Activated CD8-positive, alpha-beta memory T cell treated with anti-CD3 and anti-CD28 coated beads, Interleukin-2, amount 50 U/mL, for 48 hours (primary cell): Measurements from ENCODE around the gene SCN4B.

Source experiments
- DNase-seq: peaks from one replicate; pipeline ENCODE4 v3.0.0-alpha.2; 2020

The SCN4B gene

GRCh38 chr11:118149493-118149892 is 3.1 kb downstream of the SCN4B start:
- no peak for DNase-seq

DNA sequence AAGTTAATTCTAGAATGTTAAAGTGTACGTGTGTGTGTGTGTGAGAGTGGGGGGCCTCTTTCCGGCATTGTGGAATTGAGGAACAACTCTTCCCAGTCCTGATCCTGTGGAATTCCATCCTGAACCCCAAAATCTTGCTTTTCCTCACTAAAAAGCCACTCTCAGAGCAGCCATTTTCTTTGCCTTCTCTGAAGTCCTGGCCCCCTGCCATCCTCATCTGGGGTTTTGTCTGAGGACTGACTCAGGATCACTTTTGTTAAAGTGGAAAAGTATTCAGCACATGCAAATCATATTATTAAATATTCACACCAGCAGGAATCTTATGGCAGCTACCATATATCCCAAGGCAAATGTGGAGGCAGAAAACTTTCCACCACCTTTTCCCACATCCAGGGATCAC is 3.8 kb downstream of the SCN4B start:
- no peak for DNase-seq

- no peak for DNase-seq
Measured at GRCh38 chr11:118148240-118148639, 4.4 kb downstream of the SCN4B start.

DNA sequence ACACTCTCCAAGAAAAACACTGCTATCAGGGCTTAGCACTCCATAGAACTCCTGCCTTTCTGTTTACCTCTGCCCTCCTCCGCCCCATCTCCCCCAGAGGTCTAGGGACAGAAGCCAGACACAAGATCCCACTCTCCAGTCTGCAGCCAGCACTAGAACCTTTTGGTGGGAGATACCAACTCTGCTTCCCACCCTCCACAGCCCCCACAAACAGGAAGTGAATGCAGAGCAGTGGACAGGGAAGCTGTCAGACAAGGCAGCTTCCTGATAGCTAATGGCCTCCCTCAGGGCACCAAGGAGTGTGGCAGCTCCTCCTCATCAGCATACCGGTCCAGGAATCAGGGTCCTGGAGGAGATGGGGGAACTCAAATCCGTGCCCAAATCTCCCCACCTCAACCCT is 5.1 kb downstream of the SCN4B start:
- DNase-seq, result no peak

DNA sequence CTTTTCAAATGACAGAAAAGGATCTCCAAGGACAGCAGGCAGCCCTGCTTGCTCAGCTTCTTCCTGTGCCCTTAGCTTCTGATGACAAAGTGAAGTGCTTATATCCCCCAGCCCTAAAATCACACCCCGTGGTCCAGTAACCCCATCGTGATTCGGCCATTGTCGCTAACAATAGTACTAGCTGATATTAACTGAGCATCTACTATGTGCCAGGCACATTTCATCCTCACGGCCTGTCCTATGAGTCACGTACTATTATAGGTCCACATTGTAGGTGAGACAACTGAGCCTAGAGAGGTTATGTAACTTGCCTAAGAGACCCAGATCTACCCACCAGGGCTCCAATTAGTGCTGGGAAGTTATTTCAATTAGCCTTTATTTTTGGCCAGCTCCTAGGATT is 6.1 kb downstream of the SCN4B start:
- no peak for DNase-seq

DNA sequence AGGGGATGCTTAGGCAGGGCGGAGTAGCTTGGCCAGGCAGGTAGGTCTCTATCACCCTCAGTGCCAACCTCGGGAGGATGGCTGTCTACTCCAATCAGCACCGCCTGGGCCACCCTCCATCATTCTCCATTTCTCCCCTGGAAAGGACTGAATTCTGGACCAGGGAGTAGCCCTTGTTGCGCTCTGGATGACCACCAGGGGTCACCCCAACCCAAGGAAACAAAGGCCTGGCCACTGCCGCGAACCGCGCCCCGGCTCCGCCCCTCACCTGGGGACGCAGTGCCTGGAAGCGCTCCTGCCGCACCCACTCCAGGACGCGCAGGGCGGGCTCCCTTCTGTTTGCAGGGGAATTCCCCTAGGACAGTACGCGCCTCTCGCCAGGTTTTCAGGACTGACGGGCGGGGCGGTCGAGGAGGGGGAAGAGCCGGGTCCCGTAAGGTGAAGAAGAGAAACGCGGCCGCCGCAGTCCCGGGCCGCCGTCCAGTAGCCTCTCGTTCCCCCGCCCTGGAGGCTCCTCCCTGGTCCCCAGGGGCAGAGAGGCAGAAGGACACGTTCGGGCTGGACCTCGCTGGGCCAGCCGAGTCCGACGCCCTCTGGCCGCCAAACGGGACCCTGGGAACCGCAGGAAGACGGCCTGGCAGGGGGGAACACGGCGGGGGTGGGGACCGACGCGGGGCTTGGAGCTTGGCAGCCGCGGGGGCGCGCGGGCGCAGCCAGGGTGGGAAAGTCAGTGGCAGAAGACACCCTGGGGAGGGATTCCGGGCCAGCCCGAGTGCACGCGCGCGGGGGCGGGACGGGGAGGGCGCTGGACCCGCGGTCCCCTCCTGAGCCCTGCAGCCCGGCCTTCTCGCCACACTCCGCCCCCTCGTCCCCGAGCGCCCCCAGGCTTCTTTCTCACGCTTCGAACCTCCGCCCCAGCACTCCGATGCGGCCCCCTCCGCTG is 7.1 kb downstream of the SCN4B start:
- DNase-seq, result peak; percentile 95

DNA sequence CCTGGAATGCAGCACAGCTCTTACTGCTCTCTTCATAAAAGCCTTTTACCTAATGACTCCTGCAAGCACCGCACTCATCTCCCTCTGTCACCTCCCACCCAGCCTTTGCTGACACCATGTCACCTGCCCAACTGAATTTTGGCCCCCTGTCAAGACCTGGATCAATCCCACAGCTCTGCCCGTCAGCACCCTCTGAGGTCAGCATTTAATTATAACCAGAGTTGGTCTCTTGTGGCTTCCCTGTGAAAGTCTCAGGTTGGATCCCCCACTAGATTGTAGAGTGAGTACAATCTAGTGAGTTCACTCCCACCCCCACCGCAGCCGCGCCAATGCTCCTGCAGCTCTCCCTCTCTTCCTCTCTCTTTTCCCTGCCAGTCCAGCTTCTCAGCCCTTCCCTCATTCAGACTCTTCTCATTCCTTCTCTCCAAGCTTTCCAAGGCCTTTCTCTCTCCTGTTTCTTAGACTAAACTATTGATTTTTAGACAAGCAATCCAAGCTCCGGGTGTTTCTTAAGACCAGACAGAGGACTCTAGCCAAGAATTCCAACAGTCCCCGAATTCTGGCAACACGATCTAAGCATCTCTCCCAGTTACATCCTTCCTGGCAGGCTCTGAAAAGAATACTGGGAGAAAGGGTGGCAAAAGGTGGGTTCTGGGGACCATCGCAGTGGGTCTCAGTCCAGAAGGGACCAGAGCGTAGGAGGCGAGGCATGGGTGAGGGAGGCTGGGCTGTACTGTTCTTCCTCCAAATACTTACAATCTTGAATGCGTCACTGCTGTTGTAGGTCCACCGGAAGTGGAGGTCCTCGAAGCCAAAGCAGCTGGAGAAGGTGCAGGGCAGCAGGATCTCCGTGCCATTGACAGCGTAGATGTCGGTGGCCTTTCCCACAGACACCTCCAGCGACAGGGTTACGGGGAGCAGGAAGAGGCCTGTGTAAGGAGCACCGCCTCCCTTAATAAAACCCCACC is 8.0 kb downstream of the SCN4B start:
- DNase-seq, result no peak

DNA sequence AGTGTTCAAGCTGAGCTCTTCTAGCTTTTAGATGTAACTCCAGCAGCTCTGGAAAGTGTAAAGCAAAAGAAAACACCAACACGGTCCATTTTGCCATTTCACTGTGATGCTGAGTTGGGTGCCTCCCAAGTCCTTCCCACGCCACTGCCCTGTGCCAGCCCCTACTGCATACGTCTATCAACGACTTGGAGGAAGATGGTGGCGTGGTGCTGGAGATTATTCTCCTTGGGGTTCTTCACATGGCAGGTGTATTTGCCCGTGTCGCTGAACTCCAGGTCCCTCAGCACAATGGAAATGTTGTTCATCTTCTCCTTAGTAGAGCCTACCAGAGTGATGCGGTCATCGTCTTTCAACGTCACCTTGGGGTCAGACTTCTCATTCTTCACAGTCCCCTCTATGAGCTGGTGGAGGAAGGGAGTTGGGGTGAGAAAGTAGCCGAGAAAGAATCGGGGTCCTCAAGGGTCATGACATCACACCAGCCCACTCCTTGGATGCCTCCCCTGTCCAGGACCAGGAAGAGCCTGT is 8.9 kb downstream of the SCN4B start:
- no peak for DNase-seq

DNA sequence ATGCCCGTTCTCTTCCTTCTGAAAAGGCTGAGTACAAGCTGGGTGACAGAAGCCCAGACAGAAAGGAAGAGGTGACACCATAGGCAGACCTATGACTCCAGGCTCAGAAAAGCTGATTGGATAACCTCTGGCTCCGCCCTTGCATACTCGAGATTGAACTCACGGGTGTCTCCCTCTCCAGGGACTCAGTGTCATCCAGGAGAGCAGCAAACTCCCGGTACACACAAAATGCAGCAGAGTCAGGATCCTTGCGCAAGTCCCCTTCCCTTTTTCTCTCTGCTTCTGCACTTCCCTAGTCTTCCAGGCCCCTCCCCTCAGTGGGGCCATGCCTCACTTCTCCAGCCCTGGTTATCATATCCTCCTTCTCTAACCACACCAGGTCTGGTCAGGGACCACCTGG is 9.8 kb downstream of the SCN4B start:
- no peak for DNase-seq

- no peak for DNase-seq
Measured at GRCh38 chr11:118142081-118142480, 10.5 kb downstream of the SCN4B start.

GRCh38 chr11:118139578-118139977 is 13.0 kb downstream of the SCN4B start:
- DNase-seq, result no peak

- DNase-seq, result no peak
Measured at GRCh38 chr11:118138839-118139420, 13.7 kb downstream of the SCN4B start.

DNA sequence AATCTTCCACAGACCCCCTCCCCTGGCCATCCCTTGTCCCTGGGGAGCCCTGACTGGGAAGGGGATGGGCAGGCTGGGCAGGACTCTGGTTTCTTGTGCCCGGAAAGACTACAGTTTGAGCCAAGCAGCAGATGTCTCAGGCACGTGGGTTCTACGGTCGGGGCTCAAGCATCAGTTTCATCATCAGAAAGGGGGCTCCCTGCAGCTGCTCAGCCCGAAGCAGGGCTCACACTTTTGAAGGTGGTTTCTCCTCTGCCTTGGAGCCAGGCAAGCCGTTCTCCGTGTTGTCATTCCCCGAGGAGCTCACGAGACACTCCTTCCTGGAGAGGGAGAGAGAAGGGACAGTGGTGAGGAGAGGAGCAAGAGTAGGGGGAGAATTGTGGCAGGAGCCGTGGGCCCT is 15.8 kb downstream of the SCN4B start:
- no peak for DNase-seq

DNA sequence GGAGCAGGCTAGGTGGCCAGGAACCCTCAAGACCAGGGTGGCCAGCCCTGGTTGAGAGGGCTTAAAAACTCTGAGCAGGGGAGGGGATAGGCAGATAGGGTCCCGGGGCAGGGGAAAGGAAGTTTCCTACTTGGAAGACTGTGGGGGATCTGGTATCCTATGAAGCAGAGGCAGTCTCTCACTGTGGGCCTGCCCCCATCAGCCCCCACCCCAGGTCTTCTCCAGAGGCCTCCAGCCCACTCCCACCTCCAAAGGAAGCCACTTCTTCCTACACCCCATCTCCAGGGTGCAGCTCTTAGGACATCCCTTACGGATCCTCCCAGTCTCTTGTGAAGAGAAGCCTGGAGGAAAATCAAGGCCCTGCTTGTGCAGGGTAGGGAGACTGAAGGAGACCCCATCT is 16.3 kb downstream of the SCN4B start:
- no peak for DNase-seq

- DNase-seq, result no peak
Measured at GRCh38 chr11:118135796-118136165, 16.8 kb downstream of the SCN4B start.

- DNase-seq, result no peak
Measured at GRCh38 chr11:118135051-118135795, 17.4 kb downstream of the SCN4B start.

DNA sequence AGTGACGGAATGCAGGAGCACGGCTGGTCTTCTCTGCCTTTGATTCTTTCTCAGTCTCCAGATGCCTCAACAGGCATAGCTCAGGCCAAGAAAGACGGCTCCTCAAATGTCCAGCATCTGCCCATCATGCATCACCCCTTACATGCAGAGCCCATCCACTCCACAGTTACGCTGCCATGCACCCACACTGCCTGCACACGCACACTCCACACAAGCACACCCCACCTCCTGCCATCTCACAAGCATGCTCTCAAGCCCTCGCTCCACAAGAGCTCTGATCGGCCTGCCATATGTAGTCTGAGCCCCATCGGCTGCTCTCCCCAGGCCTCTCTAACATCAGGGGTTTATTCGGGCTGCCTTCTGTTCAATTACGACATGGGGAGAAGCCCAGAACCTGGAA is 18.8 kb downstream of the SCN4B start:
- DNase-seq, result no peak

GRCh38 chr11:118132385-118133151 is 20.1 kb downstream of the SCN4B start:
- DNase-seq, result no peak

- no peak for DNase-seq
Measured at GRCh38 chr11:118129471-118130172, 23.0 kb downstream of the SCN4B start.

DNA sequence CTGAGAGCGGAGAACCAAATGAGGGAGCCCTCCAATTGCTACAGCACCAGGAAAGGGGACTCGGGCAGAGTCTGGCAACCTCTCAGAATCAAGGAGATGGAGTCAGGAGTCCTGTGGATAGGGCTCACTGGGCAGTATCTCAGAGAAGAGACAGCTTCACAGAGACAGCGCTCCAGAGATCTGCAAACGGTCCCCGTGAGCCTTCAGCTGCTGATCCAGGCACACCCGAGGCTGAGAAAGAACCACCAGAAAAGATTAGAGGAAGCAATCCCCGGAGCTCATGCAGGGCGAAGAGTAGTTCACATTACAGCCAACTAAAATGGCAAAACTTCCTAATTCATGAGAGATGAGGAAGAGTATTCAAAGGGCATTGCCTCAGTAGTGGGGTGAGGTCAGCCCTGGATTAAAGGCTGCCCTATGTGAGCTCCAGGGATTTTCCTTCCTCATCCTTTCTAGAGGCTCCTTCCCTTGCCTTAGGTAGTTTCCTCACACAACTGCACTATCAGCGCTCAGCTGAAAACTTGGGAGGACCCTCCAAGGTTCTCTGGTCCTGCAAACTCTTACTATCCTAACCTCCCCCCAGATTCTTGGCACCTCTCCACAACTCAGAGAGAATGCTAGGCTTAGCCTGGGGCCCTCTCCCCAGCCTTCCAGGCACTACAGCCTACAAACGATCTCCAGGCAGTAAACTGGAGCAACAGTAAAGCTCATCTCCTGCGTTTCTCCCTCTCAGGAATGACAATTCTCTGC is 23.7 kb downstream of the SCN4B start:
- no peak for DNase-seq
